ENCODE results near the gene KIAA1671.

The KIAA1671 gene

GRCh38 chr22:25146906-25147641 is 194.6 kb downstream of the KIAA1671 start:
- CTCF ChIA-PET = no interaction called here
- TF ChIP-seq, protein P1, sequence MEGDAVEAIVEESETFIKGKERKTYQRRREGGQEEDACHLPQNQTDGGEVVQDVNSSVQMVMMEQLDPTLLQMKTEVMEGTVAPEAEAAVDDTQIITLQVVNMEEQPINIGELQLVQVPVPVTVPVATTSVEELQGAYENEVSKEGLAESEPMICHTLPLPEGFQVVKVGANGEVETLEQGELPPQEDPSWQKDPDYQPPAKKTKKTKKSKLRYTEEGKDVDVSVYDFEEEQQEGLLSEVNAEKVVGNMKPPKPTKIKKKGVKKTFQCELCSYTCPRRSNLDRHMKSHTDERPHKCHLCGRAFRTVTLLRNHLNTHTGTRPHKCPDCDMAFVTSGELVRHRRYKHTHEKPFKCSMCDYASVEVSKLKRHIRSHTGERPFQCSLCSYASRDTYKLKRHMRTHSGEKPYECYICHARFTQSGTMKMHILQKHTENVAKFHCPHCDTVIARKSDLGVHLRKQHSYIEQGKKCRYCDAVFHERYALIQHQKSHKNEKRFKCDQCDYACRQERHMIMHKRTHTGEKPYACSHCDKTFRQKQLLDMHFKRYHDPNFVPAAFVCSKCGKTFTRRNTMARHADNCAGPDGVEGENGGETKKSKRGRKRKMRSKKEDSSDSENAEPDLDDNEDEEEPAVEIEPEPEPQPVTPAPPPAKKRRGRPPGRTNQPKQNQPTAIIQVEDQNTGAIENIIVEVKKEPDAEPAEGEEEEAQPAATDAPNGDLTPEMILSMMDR (IDR thresholded peaks at IDR 0.05; ENCODE audit: insufficient read depth, low read length, missing control alignments) = no peak
- POLR2A ChIA-PET = no interaction called here
- no peak for DNase-seq (ENCODE audit: low read depth, low spot score)
- H3K4me3 ChIP-seq (ENCODE audit: low read depth, low read length) = no peak overlapping the region

- ChIA-PET CTCF (no interaction called here), POLR2A (no interaction called here)
- no peak for DNase-seq (ENCODE audit: low read depth, low spot score)
- H3K4me3 ChIP-seq (ENCODE audit: low read depth, low read length) = no peak overlapping the region
- TF ChIP-seq, protein P1 (IDR thresholded peaks at IDR 0.05; ENCODE audit: insufficient read depth, low read length, missing control alignments) = no peak
These were observed 195.1 kb downstream of the KIAA1671 start for GRCh38 chr22:25147642-25147928.

- ChIA-PET POLR2A (no interaction called here), CTCF (no interaction called here)
- no peak for DNase-seq (ENCODE audit: low read depth, low spot score)
- TF ChIP-seq, protein P1 (IDR thresholded peaks at IDR 0.05; ENCODE audit: insufficient read depth, low read length, missing control alignments) = no peak
- H3K4me3 ChIP-seq (ENCODE audit: low read depth, low read length) = no peak overlapping the region
These were observed 195.7 kb downstream of the KIAA1671 start for GRCh38 chr22:25148149-25148691.

DNA sequence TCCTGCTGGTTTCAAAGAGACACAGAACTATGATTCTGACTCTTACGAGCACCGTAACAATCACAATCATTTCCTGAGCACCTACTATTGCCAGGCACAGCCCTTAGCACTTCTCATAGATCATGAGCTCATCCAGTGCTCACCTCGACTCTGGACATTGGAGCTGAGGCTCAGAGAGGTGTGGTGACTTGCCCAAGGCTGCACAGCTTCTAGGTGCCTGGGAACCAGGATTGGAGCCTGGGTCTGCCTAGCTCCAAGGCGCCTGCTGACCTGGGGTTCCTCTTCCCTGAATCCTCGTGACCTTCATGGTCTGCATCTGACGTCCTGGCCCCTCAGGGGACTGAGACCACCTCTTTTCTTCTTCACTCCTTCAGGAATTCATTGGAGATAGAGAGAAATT is 196.5 kb downstream of the KIAA1671 start:
- H3K4me3 ChIP-seq (ENCODE audit: low read depth, low read length) = no peak overlapping the region
- ChIA-PET POLR2A (no interaction called here), CTCF (no interaction called here)
- TF ChIP-seq, protein P1 (IDR thresholded peaks at IDR 0.05; ENCODE audit: insufficient read depth, low read length, missing control alignments) = no peak
- DNase-seq (ENCODE audit: low read depth, low spot score) = no peak

GRCh38 chr22:25153961-25154666 is 201.6 kb downstream of the KIAA1671 start:
- H3K4me3 ChIP-seq (ENCODE audit: low read depth, low read length) = no peak overlapping the region
- no peak for DNase-seq (ENCODE audit: low read depth, low spot score)
- TF ChIP-seq, protein P1 (IDR thresholded peaks at IDR 0.05; ENCODE audit: insufficient read depth, low read length, missing control alignments) = no peak
- ChIA-PET POLR2A (no interaction called here), CTCF (no interaction called here)

GRCh38 chr22:25154667-25154999 is 202.1 kb downstream of the KIAA1671 start:
- no peak overlapping the region for H3K4me3 ChIP-seq (ENCODE audit: low read depth, low read length)
- TF ChIP-seq, protein P1 (IDR thresholded peaks at IDR 0.05; ENCODE audit: insufficient read depth, low read length, missing control alignments) = no peak
- ChIA-PET CTCF (no interaction called here), POLR2A (no interaction called here)
- DNase-seq (ENCODE audit: low read depth, low spot score) = no peak
